Body of pancreas (tissue), 4 donors: ENCODE results near the gene PLCB1. TPM values are rescaled to one million over a fixed set of nuclear protein-coding genes. Genes with fewer than 3 reads are reported as not detected.

ENCODE experiments used
- ATAC-seq: fragments of 150-250 bp; one replicate; pipeline ENCODE4 v1.9.1; 2016
- DNase-seq, 4 donors: peaks; one replicate each; pipeline ENCODE4 v3.0.0-alpha.2; 2019
- H3K27ac ChIP-seq, 4 donors: fragments of 200-600 bp; sonication (generic); 1 replicate in 3 of 4; 2 replicates in 1 of 4; pipeline versions ENCODE4 v1.5.1 to v1.6.1; 2016 to 2019; ENCODE audit warnings: mild to moderate bottlenecking in 1 of 4, mixed read lengths in 1 of 4, moderate library complexity in 1 of 4
- H3K27me3 ChIP-seq, 2 donors: fragments of 200-600 bp; sonication (generic); one replicate each; pipeline ENCODE4 v1.6.0; 2016; ENCODE audit warnings: mild to moderate bottlenecking in 1 of 2
- H3K36me3 ChIP-seq, 2 donors: fragments of 200-600 bp; sonication (generic); replicated peaks in 1 of 2; 2 replicates each; pipeline ENCODE4 v1.5.1; 2016; ENCODE audit warnings: low read depth in 2 of 2; ENCODE audit not compliant: insufficient read depth in 1 of 2
- H3K4me1 ChIP-seq: fragments of 200-600 bp; sonication (generic); one replicate; pipeline ENCODE4 v1.6.0; 2016
- H3K4me3 ChIP-seq, 2 donors: fragments of 200-600 bp; sonication (generic); 1 replicate in 1 of 2; 2 replicates in 1 of 2; pipeline ENCODE4 v1.5.1; 2016 to 2019
- H3K9me3 ChIP-seq, 3 donors: fragments of 200-600 bp; sonication (generic); 1 replicate in 2 of 3; 2 replicates in 1 of 3; pipeline ENCODE4 v1.5.1; 2016
- POLR2A ChIP-seq, 3 donors: fragments of 450-650 bp; IDR thresholded peaks; one replicate each; pipeline ENCODE4 v1.6.1; 2016; ENCODE audit warnings: antibody characterized with exemption in 3 of 3, mild to moderate bottlenecking in 2 of 3
- WGBS, 2 donors: methylation state at CpG; one replicate each; pipeline ENCODE4 v1.1.5; 2017; 5-methylcytosine and 5-hydroxymethylcytosine counted together
- intact Hi-C: fragments of 100-400 bp; cut with DNase I; formaldehyde crosslinking; loops from one replicate; pipeline ENCODE4 v1.15.1; 2023
- total RNA-seq, 2 donors: library from RNA; depleted of rRNA; stranded (reverse); fragments of >200 nt; gene quantifications; one replicate each; pipeline ENCODE4 v1.1.0, GENCODE V29; 2016
- TF ChIP-seq, protein P1 (sequence below), 7 experiments: fragments of 450-650 bp in 4 of 7; fragments of 200-600 bp in 3 of 7; sonication (generic) in 3 of 7; IDR thresholded peaks; one replicate each; pipeline ENCODE4 v1.5.1; 2016 to 2019; ENCODE audit warnings: antibody characterized with exemption in 7 of 7

The PLCB1 gene
- total RNA-seq, 2 donors from 2014 or later = 32.9 to 46.1 TPM

DNA sequence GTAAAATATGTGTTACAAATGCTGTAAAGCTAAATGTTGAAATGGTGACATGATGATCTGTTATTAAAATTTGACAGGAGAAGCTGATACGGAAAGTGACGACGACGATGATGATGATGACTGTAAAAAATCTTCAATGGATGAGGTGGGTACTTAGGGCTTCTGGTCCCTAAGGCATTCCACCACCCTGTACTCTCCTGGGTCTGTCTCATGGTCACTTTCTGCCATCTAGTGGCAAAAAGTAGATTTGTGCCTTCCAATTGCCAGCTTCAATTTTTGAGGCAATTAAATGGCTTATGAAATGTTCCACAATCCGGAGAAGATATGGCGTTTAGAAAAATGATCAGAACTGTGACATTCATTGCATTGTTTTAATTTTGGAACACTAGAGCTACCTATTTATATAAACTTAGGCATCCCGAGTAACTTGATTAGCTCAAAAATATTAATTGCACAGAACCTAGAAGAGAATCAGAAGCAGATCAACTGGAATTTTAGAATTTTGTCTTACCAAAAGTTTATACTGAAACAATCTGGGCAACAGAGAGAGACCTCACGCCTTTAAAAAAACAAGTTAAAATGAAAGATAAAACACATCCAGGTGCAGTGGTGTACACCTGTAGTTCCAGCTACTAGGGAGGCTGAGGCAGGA is 590.3 kb downstream of the PLCB1 start:
- WGBS, 2 donors = 26 to 36% methylated on average over 8 of the region's 8 CpGs
- no peak for TF ChIP-seq POLR2A (IDR thresholded peaks at IDR 0.05)
- TF ChIP-seq, protein P1, sequence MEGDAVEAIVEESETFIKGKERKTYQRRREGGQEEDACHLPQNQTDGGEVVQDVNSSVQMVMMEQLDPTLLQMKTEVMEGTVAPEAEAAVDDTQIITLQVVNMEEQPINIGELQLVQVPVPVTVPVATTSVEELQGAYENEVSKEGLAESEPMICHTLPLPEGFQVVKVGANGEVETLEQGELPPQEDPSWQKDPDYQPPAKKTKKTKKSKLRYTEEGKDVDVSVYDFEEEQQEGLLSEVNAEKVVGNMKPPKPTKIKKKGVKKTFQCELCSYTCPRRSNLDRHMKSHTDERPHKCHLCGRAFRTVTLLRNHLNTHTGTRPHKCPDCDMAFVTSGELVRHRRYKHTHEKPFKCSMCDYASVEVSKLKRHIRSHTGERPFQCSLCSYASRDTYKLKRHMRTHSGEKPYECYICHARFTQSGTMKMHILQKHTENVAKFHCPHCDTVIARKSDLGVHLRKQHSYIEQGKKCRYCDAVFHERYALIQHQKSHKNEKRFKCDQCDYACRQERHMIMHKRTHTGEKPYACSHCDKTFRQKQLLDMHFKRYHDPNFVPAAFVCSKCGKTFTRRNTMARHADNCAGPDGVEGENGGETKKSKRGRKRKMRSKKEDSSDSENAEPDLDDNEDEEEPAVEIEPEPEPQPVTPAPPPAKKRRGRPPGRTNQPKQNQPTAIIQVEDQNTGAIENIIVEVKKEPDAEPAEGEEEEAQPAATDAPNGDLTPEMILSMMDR (IDR thresholded peaks at IDR 0.05) = peak; percentile 59 to 92 (median 90)
- H3K27me3 ChIP-seq = no peaks in the 10 kb centered on the region
- ATAC-seq (peak; percentile 76), DNase-seq (peak; percentile 37 to 65 (median 44))
- intact Hi-C loops = no loop called here
- H3K9me3 ChIP-seq = no peaks in the 10 kb centered on the region
- H3K36me3 ChIP-seq = no peaks in the 10 kb centered on the region
- H3K4me1 ChIP-seq = no peaks in the 10 kb centered on the region
- H3K4me3 ChIP-seq = no peak overlapping the region
- no peak overlapping the region for H3K27ac ChIP-seq

DNA sequence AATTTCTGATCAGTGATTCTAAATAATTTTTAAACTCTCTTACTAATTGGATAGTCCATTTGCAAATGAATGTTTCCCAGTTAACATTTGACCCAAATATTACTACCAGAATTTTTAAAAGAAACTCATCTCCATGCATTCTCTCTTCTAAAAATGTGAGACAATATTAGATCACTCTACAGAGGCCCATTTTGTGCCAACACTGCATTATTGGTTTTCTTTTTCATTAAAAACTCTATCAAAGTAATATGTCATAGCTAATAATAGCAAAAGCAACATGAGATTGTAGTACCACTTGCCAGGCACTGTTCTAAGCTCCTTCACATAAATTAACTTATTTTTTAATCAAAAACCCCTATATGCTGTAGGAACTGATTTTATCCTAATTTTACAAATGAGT is 591.2 kb downstream of the PLCB1 start:
- no peak for ATAC-seq
- Histone ChIP-seq H3K4me3 (no peak overlapping the region), H3K36me3 (no peaks in the 10 kb centered on the region), H3K9me3 (no peaks in the 10 kb centered on the region), H3K27me3 (no peaks in the 10 kb centered on the region), H3K4me1 (no peaks in the 10 kb centered on the region), H3K27ac (no peak overlapping the region)
- intact Hi-C loops = no loop called here
- TF ChIP-seq, protein P1 (IDR thresholded peaks at IDR 0.05) = no peak
- TF ChIP-seq POLR2A (IDR thresholded peaks at IDR 0.05) = no peak
- DNase-seq = no peak

DNA sequence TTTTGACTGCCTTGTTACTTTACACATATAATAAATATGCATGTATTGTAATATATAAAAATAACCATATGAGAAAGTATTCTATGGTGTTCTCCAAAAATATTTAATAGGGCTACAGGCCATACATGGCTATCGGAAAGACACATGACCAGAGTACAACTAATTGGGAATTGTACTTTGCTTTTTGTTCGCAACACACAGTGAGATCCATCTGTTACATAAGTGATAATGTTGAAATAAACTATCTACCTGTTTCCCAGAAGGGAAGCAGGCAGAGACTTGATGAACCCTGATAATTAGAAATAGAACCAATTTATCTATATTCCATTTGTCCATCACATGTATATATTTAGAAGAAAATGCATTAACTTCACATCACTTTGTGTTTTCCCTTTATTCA is 592.8 kb downstream of the PLCB1 start:
- no peak overlapping the region for H3K4me3 ChIP-seq
- no peak for DNase-seq
- H3K36me3 ChIP-seq = no peaks in the 10 kb centered on the region
- no peak for ATAC-seq
- H3K27ac ChIP-seq = no peak overlapping the region
- no peaks in the 10 kb centered on the region for H3K27me3 ChIP-seq
- intact Hi-C loops = no loop called here
- no peaks in the 10 kb centered on the region for H3K9me3 ChIP-seq
- no peaks in the 10 kb centered on the region for H3K4me1 ChIP-seq
- WGBS, 2 donors = 92 to 96% methylated on average over 2 of the region's 2 CpGs
- TF ChIP-seq, protein P1 (IDR thresholded peaks at IDR 0.05) = no peak
- TF ChIP-seq POLR2A (IDR thresholded peaks at IDR 0.05) = no peak

DNA sequence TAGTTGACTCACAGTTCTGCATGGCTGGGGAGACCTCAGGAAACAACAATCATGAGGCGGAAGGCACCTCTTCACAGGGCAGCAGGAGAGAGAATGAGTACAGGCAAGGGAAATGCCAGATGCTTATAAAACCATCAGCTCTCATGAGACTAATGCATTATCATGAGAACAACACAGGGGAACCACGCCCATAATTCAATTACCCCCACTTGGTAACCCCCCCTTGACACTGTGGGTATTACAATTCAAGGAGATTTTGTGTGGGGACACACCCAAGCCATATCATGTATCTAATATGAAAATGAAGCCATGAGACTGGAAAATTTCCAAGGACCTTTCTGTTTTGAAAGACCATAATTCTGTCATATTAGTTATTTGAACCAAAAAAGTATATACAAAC is 594.4 kb downstream of the PLCB1 start:
- TF ChIP-seq, protein P1 (IDR thresholded peaks at IDR 0.05) = no peak
- no peak for TF ChIP-seq POLR2A (IDR thresholded peaks at IDR 0.05)
- Histone ChIP-seq H3K9me3 (no peaks in the 10 kb centered on the region), H3K4me1 (no peaks in the 10 kb centered on the region), H3K27ac (no peak overlapping the region), H3K36me3 (no peaks in the 10 kb centered on the region), H3K4me3 (no peak overlapping the region), H3K27me3 (no peaks in the 10 kb centered on the region)
- no peak for ATAC-seq
- intact Hi-C loops = no loop called here
- DNase-seq = no peak
- WGBS, 2 donors = 87 to 91% methylated on average over 2 of the region's 2 CpGs

DNA sequence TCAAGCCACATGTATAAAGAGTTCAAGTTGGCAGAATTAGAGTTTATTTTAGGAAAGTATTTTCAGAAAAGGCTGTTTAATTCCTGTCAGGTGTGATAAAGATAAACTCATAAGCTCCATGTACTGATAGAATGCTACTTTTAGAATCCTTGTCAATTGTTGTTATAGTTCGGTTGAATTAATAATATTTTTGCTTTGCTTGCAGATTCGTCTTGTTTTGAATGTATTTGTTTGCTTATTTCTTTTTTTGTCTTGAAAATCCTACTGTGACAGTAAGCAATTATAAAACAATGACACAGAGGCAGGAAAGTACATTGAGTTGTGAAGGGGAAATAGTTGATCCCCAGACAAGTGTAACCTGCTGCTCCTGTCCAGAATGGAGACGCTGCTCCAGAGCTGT is 602.9 kb downstream of the PLCB1 start:
- Histone ChIP-seq H3K27me3 (no peaks in the 10 kb centered on the region), H3K27ac (no peak overlapping the region), H3K4me3 (no peak overlapping the region), H3K9me3 (peaks cover 0 to 4% (median 0%) of the 10 kb centered on the region in 3 donors), H3K36me3 (no peaks in the 10 kb centered on the region), H3K4me1 (no peaks in the 10 kb centered on the region)
- DNase-seq (no peak), ATAC-seq (no peak)
- intact Hi-C loops = no loop called here
- 74% methylated on average over 3 of the region's 3 CpGs for WGBS, 2 donors
- no peak for TF ChIP-seq POLR2A (IDR thresholded peaks at IDR 0.05)
- TF ChIP-seq, protein P1 (IDR thresholded peaks at IDR 0.05) = no peak
